Measurements from ENCODE around the gene LDAF1. TPM values are rescaled to one million over a fixed set of nuclear protein-coding genes. Genes with fewer than 3 reads are reported as not detected.
A peak's percentile ranks its signal among the peaks of the same experiment; 100 is the strongest.

LDAF1 gene
- total RNA-seq, 1 experiment from 2014 or later, result 104 TPM

GRCh38 chr16:21218153-21218552 lies 59.7 kb downstream of the LDAF1 start:
- no peak for DNase-seq (ENCODE audit: low read depth)
- in situ Hi-C loops (cut with HindIII; ENCODE audit: low pct_unique_long_range_greater_than_20kb, low sequenced_read_pairs), result no loop called here

- in situ Hi-C loops (cut with HindIII; ENCODE audit: low pct_unique_long_range_greater_than_20kb, low sequenced_read_pairs), result no loop called here
- DNase-seq (ENCODE audit: low read depth), result no peak
Observed at GRCh38 chr16:21219551-21219950, 61.1 kb downstream of the LDAF1 start.

DNA sequence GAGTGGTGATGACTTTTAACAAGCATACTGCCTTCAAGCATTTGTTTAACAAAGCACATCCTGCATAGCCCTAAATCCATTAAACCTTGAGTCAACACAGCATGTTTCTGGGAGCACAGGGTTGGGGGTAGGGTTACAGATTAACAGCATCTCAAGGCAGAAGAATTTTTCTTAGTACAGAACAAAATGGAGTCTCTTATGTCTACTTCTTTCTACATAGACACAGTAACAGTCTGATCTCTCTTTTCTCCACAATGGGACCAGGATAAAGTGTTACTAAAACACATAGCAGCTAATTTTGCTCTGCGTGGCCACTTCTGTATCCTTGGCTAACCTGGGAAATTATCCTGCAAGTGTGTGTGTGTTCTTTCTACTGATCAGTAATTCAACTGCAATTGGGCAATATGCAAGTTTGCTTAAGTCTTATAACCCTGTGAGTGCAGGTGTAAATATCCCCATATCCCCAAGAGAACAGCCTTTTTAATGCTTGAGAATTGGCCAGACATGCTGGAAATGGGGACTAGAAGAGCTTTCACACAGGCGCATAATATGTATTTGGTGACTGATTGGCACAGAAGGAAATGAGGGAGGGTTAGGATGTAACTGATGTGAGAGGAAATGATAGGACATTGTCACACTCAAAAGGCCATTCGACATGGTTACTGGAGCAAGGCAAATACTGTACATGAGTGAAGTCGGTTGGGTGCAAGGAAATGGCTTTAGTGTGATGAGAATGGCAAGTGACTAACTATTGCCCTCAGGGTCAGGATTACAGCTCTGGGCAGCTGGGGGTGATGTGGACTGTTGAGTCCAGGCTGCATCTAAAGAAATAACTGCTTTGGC lies 64.2 kb downstream of the LDAF1 start:
- in situ Hi-C loops (cut with HindIII; ENCODE audit: low pct_unique_long_range_greater_than_20kb, low sequenced_read_pairs), result no loop called here
- peak; percentile 81 for DNase-seq (ENCODE audit: low read depth)

DNA sequence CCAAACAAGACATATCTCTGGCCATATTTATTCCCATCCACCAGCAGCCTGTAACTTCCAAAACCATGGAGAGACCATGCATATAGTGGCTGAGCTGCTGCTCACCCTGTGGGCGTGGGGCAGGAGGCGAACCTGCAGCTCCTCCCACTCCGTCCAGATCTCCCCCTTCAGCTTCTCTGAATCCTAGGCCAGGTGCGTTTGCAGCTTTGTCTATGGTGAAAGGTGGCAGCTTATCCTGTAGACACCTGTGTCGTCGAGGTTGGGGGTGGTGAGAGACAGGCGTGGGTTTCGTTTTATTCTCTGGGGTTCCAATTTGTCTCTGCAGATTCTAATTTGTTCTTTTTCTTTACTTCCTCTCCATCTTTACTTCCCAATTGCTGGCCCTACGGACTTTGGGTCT lies 65.3 kb downstream of the LDAF1 start:
- DNase-seq (ENCODE audit: low read depth), result no peak
- in situ Hi-C loops (cut with HindIII; ENCODE audit: low pct_unique_long_range_greater_than_20kb, low sequenced_read_pairs), result no loop called here

DNA sequence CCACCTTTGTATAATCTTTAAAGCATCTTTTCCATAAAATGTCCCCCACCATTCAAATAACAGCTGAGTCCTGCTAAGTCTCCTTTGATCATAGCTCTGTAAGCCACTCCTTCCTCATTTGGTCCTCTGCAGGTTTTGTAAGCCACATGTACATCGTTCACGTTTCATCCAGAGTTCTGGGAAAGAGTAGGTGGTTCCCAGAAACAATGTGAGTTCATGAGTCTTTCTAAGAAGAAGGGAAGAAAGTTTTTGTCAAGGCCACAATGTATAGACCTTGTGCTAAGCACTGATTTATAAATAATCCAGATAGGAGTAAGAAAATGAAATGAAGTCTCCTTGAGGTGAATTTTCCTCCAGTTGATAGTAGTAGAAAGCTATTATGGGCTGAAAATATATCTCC lies 66.3 kb downstream of the LDAF1 start:
- no peak for DNase-seq (ENCODE audit: low read depth)
- in situ Hi-C loops (cut with HindIII; ENCODE audit: low pct_unique_long_range_greater_than_20kb, low sequenced_read_pairs), result no loop called here

GRCh38 chr16:21226749-21227148 lies 68.3 kb downstream of the LDAF1 start:
- in situ Hi-C loops (cut with HindIII; ENCODE audit: low pct_unique_long_range_greater_than_20kb, low sequenced_read_pairs), result no loop called here
- DNase-seq (ENCODE audit: low read depth), result no peak

DNA sequence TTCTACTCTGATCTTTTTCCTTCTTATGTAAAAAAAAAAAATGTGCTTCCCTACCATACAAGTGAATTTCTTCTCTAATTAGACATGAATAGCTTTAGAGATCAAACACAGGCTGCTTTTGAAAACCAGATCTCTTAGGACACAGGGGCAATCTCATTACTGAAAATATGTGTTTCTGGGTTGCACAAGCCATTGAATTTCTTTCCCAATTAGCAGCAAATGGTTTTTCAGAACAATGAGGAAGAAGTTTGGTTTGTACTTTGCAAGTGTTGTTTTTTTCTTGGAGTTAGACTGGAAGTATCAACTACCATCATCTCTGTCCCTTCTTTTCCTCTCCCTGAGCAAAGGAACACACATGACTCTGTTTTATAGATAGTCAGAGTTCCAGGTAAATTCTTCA lies 69.4 kb downstream of the LDAF1 start:
- no peak for DNase-seq (ENCODE audit: low read depth)
- in situ Hi-C loops (cut with HindIII; ENCODE audit: low pct_unique_long_range_greater_than_20kb, low sequenced_read_pairs), result no loop called here

DNA sequence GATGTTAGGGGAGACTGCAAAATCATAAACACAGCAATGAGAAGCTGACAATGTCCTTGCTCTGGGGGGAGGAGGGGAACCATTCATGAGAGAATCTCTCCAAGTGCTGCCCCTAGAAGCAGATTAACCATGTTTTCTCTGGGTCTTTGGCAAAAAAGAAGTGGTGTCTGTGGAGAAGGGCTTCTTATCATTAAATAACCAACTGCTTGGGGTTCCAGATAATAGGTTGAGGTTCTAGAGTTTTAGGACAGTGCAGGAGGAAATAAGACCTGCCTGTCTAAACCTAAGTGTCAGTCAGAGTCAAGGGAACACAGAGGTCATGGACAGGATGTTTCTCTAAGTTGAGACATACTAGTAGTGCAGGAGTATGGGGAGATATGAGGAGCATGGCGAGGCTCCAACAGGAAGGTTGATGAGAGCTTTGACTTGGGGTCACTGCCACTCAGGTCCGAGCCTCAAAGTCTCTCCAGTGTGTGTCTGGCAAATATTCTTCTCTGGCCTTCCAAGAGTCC lies 69.9 kb downstream of the LDAF1 start:
- no peak for DNase-seq (ENCODE audit: low read depth)
- in situ Hi-C loops (cut with HindIII; ENCODE audit: low pct_unique_long_range_greater_than_20kb, low sequenced_read_pairs), result no loop called here

Other genes starting within 250 kb of the LDAF1 start
- gene DNAH3, start 7.8 kb upstream of the LDAF1 start, total RNA-seq (2014; rRNA removed; shearing (Covaris generic); ENCODE audit: low replicate concordance), result 0.17 TPM in 1 of 2 replicates, not detected in the other
- gene ZP2, start 52.9 kb downstream of the LDAF1 start, total RNA-seq (2014; rRNA removed; shearing (Covaris generic); ENCODE audit: low replicate concordance), result not detected in 2 replicates
- gene ANKS4B, start 75.0 kb downstream of the LDAF1 start, total RNA-seq (2014; rRNA removed; shearing (Covaris generic); ENCODE audit: low replicate concordance), result not detected in 2 replicates
- 10.7 and 20.5 TPM in 2 replicates for gene CRYM, start 119.6 kb downstream of the LDAF1 start, total RNA-seq (2014; rRNA removed; shearing (Covaris generic); ENCODE audit: low replicate concordance)

Measured in Caki2 (cell line).